Right renal pelvis (tissue), 4 donors: Measurements from ENCODE around the gene NALCN. TPM values are rescaled to one million over a fixed set of nuclear protein-coding genes. Genes with fewer than 3 reads are reported as not detected.

Source experiments
- DNase-seq, 4 donors: peaks; one replicate each; pipeline ENCODE4 v3.0.0-alpha.2; 2013; ENCODE audit warnings: low read depth in 4 of 4, low spot score in 3 of 4, missing footprints in 1 of 4
- polyA plus RNA-seq, 4 donors: library from polyadenylated mRNA; unstranded; fragments of 120-200 nt; gene quantifications; one replicate each; pipeline ENCODE4 v1.2.1, GENCODE V29; 2013; ENCODE audit not compliant: insufficient read length in 4 of 4

The NALCN gene
- polyA plus RNA-seq, 4 donors: 0.86 to 1.5 (median 1.1) TPM

DNA sequence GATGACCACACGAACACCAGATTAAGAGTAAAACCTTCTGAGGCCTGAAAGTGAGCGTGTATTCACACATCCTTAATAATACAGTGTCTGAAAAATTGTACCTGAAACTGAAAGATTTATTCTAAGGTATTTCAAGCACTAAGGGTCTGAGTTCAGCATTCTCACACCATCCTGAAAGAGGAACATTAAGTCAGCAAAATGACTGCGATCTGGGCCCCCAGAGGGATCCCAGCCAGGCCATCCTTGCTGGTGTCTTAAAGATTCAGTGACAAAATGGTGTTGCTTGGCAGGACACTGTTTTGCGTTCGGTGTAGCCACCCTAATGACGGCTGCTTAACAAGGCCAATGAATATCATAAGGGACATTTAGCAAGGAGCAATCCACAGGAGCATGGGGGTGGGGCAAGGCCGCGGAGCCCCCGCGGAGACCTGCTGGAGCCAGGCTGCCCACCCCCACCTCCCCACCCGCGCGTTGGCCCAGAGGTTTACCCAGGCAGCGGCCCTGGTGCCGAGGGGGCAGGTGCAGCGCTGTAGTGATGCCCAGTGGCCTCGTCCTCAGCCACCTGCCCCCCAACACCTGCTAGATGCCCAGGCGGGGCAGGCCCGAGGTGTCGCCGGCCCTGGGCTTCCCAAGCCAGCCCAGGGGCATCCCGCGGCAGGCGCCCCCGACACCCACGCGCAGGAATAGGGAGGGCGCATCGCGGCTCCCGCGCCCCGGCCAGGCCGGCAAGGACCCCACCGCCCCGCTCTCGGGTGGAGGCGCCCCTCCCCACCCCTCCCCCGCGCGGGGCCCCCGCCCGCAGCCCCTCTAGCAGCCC, 742 bp downstream of the NALCN start:
- DNase-seq: no peak

DNA sequence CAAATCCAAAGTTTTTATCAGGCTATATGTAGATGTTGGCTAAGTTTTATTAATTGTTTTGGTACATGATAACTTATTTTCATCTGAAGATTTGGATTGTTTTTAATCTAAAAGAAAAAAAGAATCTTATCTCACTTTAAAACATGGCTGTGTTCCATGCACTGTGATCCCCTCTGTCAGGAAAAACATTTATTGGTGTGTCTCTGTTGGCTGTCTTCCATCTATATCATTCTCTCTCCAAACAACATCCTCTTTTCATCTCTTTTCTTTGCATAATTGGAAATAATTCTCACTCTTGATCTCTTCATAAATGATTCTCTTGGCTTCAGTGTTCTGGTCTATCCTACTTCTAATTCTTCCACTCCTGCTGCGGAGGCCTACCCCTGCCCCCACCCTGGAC, 4.2 kb downstream of the NALCN start:
- no peak for DNase-seq

DNA sequence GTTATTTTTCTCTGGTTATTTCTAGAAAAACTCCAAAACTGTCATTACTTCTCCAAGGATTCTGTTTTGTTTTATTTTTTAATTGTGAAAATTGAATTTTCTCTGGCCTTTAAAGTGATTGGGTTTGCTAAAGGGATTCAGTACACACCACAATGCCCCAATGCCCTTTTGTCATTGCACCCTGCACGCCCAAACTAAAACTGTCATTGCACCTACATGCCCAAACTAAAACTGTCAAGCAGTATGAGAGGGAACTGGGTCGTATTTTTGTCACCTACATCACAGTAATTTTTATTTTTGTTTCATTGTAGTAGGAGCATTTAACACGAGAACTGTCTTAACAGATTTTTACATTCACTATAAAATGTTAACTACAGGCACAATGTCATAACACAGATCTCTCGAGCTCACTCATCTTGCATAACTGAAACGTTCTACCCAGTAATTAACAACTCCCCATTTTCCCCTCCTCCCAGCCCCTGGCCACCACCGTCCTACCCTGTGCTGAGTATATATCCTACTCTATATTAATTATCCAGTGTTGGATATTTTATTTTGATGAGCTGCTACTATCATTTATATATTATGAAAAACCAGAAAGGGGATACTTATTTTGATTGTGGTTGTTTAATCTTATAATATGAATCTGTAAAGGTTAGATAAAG, 7.2 kb downstream of the NALCN start:
- no peak for DNase-seq

DNA sequence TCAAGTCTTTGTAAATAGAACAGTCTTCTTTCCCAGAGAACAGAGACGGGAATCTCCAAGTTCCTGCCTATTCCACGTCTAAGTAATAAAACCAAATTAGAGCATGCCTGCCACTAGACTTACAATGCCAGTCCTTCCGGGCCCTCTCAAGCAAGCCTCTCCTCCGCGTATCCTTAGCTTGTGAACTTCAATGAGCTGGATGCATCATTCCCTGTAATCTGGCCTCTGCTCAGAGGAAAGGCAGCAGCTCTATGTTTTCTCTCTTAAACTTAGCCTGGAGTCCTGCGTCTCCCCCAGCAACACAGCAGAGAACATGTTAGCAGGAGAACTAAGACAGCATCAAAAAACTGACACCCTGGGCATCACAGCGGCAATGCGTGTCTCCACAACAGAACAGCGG, 8.2 kb downstream of the NALCN start:
- no peak for DNase-seq

DNA sequence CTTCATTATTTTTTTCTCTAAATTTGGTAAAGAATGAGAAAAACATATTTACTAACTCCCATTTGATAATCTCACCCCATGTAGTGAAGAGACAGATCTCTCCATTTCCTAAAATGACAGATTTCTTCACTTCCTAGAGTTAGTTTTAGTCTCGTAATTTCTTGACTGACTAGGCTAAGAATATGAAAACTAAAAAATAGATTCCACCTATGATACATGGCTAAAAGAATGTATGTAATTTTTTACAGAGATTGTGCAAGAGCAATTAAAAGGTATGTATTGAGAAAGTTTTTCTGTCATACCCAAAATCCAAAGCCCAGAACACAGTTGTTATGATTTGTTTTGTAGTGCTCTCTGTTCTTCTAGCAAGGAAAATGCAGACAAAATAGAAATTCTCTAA, 9.5 kb downstream of the NALCN start:
- no peak for DNase-seq

DNA sequence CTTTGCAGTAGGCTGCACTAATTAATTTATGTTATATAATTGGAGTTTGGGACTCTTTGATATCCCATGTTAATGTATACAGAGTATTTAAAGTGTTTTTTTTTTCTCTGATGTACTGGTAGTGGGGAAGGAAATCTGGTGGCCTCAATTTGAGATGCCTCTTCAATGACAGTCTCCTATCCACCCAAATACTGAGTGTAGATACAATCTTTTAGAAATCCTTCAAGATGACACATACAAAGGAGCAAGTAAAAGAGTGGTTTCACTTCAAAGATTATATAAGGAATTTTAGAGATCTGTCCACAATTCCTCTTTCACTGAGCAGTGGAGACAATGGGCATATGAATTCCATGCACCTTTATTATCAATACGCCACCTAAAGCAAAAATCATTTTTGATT, 15.1 kb downstream of the NALCN start:
- DNase-seq: no peak

DNA sequence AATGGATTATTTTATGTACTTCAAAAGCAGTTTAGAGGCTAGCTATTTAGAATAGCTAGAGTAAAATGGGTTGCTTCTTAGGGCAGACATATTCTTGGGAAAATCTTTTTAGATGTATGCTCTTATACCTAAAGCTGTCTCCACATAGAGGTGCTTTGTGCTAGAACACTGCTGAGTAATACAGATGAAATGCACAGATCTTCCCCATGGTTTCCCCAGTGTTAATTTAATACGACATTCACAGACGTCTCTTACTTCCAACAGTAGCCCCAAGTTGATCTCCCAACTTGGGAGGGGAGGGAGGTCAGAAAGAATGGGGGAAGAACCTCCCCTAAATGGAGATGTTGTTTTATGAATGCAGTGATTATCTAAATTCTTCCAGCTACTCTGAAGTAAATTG, 16.9 kb downstream of the NALCN start:
- DNase-seq: no peak

DNA sequence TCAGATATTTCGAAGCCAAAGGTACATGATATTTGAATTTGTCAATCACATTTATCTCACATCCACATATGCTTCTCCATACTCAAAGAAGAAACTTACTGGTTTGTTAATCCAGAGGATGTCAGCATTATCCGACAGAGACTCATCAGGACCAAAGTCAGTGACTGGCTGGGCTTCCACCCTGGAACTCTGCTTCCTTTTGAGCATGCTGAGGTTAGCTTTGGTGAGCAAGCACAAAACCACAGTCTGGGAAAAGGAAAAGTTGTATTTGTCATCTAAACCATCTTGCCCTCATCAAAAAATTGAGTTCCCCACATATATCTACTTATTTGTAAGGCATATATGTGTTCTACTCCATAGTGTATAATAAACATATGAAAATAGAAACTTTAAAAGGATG, 17.4 kb downstream of the NALCN start:
- no peak for DNase-seq

DNA sequence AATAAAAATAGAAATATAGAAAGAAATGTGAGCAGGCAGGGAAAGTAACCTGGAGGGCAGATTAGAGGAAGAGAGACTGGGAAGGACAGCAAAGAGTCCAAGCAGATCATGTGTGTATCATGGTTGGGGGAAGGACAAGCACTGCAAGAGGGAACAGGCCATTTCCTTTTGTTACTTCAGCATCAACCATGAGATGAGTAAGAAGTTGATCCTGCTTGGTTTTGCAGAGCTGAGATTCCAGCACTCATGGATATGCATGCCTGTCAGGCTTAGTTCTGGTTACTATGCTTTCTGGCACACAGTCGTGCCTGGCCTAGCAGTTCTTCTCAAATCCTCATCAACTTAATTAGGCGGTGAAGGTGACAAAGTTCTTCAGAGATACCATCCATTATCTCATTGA, 18.1 kb downstream of the NALCN start:
- DNase-seq: no peak

DNA sequence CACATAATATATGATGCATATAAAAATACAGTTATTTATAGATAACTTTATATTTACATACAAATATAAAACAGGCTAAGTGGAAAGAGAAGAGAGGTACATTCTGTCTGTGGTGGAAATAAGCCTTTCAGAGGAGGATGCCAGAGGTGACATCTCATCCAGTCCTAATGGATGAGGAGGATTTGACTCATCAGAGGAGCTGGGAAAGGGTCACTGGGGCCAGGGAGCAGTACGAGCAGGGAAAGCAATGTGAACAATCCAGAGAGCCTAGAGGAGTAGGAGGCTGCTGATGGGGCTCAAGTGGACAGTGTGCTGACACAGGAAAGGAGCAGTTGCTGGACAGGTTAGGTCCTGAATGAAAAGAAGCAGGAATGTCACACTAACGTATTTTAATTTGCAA, 18.6 kb downstream of the NALCN start:
- DNase-seq: no peak

DNA sequence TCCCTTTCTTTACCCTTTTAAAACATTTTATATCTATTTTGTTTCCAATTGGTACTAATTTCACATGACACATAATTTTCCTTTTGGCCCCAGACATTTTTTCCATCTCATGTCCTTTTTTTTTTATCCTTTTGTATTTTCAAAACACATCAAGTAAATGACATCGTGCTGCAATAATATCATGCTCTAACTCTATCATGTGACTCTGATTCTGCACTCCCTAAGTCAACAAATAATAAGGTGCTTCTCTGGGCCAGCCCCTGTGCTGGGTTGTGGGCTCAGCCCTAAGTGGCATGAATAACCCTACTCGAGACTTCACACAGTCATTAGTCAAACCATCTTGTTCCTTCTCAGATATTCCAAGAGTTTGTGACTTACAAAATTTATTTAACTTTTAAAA, 21.7 kb downstream of the NALCN start:
- DNase-seq: no peak

DNA sequence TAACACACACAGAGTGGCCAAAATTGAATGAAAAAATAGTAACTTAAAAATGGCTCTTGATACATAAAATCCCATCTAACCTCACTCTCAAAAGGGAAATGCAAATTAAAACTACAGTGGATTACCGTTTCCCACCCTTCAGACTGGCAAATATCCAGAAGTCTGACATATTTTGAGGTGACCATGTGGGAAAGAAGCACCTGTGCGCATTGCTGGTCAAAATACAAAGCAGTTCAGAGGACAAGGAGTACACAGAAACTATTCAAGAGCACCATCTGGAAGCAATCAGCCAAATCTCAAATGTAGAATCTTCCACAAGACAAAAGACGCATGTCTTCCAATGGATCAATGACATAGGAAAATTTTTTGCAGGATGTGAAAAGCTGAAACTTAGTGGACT, 23.2 kb downstream of the NALCN start:
- DNase-seq: no peak

DNA sequence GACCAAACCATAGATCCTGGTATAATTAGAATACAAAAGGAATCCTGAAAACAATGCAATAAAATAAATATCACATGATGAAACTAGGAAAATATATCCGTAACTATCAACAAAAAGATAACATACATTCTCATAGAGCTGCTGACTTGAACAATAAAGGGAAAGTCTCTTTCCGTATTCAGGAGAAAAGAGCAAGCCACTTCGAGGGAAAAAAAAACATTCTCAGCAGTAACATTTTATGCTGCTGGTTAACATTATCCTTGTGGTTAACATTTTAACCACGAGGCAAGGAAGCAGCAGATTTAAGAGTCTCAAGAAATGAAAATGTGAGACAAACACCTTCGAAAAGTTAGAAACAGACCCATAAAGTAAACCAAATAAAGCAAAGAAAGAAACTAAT, 25.8 kb downstream of the NALCN start:
- no peak for DNase-seq

DNA sequence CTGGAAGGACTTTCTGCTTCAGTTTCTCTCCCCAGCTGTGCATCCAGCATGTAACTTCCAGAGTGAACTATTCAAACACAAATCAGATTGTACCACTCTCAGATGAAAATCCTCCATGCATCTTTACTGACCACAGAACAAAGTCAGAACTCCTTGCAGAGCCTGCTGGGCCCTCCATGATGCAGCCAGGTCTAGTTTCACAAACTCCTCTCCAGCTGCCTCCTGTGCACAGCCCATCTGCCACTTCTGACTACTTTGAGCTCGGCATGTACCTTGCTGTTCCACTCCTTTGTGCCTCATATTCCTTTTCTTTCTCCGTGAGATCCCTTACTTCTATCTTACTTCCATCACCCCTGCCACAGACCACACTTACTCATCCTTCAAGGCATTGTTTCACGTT, 31.4 kb downstream of the NALCN start:
- no peak for DNase-seq

DNA sequence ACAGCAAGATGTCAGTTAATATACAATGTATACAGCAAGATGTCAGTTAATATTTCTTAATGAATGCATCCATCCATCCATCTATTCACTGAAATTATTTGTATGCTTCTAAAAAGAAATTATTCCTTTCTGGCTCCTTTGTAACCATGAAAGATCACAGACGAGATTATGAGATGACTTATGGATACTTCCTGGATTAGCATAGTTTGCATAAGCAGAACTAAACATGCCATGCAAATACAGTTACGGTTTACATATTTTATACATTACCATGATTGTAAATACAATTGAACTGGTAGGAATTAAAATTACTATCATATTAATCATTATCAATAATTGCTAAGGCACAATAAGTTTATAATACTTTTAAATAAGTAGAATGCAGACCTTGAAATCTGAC, 32.7 kb downstream of the NALCN start:
- DNase-seq: no peak

DNA sequence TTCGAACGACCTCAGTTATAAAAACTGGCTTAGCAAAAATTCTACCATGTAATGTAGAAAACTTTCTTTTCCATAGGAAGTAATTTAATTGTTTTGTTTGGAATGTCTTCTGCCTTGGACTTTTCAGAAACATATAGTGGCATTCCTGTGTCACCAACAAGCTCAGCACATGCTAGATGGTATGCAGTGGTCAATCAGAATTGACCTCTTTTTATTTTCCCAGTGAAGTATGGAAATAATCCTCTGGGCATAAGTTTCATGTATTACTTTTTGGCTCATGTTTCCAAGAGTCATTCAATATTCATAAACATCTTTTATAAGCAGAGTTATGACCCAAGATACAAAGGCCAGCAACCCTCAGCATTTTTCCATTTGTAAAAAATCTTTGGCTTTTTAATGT, 33.6 kb downstream of the NALCN start:
- DNase-seq: no peak

DNA sequence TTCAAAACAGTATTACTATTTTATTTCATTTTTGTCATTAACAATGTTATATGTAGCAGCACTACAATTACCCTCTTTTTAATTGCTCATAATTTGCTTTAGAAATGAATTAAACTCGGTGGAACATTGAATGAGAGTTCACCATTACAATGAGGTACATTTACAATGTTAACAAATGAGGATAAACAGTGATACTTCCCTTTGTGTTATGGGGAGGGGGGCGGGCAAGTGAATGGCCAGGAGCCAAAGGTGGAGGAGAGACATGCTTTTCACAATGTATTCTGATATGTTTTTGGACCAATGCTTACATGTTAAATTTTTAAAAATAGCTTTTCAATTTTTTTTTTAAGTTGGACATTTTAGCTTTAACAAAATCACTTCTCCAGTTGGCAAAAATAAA, 34.2 kb downstream of the NALCN start:
- no peak for DNase-seq

DNA sequence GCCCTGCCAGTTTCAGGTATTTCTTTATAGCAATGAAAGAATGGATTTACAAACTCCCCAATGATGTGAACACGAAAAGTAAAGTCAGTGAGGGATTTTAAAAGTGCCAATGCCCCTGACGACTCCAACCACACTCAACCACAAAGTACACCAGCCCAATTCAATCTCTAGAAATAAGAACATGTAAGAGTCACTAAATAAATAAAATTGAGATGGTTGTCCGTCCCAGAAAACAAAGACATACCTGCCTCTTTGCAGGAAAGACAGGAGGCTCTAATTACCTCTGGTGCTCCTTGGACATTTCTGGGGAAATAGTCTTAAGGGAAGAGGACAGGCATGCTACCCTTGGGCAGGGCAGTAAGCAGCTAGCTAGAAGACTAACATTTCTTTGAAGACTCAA, 55.8 kb downstream of the NALCN start:
- DNase-seq: no peak

DNA sequence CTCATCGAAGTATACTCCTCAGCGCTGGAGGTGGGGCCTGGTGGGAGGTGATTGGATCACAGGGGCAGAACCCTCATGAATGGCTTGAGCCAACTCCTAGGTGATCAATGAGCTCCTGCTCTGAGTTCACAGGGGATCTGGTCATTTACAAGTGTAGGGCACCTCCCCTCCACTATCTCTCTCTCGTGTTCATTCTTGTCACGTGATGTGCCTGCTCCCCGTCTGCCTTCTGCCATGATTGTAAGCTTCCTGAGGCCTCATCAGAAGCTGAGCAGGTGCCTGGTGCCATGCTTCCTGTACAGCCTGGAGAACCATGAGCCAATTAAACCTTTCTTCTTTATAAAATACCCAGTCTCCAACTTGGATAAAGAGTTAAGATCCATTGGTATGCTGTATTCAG, 61.4 kb downstream of the NALCN start:
- DNase-seq: no peak

DNA sequence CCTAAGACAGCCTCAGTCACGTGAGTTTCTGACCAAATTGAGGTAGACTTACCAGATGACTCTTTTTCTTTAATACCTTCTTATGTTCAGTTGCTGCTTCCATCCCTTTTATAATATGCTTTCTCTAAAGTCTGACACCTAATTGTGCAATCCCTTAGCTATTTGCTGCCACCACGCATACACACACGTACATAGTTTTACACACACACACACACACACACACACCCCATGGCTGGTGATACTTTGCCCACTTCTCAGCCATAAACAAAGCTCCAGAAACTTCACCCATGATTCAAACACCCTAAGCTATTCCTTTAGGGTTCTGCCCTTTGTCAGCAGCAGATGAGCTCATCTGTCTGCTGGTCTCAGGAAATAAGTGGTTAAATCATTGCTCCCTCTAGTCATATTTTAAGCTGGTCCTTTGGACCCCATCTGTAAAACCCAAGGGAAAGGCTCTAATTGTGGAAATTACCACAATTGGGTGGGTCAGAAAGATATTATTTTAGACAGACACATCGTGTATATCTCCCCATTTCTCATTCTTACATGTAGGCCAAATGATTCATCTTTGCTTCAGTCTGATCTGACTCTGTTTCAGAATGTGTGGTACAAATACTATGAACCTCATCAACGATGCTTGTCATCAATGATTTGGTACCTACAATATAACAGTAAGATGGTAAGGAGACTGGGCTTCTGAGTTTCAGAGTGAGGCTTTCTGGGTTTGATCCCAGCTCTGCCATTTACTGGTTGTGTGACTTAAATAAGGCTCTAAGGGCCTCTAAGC, 69.2 kb downstream of the NALCN start:
- no peak for DNase-seq

DNA sequence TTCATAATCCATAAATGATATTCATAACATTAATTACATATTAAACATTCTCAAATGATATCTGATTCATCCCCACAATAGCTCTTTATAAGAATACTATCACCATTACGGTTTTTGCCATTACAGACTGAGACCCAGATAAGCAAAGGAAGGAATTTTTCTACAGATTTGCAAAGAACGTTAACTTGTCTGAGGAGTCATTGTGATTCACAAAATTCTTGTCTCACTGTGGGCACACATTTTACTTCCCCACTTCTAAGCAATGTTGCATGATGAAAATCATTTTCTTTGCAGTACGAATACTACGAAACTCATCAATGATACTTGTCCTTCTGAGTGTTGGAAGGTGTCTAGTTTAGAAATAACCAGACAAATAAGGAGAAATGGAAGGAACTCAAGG, 70.1 kb downstream of the NALCN start:
- DNase-seq: no peak
